Activated T-helper 2 cell treated with anti-CD3 and anti-CD28 coated beads, Interferon-gamma antibody, Interleukin-2, Interleukin-4, amounts not matched to agents 10 μg/mL and 5 μg/mL and 100 μg/mL, durations not matched to agents 14 hours and 24 hours and 36 hours (primary cell): Measurements from ENCODE around the gene TAX1BP3. TPM values are rescaled to one million over a fixed set of nuclear protein-coding genes. Genes with fewer than 3 reads are reported as not detected.

ENCODE experiments used
- DNase-seq: peaks from one replicate; pipeline ENCODE4 v3.0.0; 2021; ENCODE audit warnings: low spot score
- H3K27ac Mint-ChIP-seq: one replicate; pipeline ENCODE4 v1.8.0; 2021; ENCODE audit warnings: mixed read lengths
- H3K27me3 Mint-ChIP-seq: one replicate; pipeline ENCODE4 v1.8.0; 2021; ENCODE audit warnings: low read depth, mixed read lengths
- H3K36me3 Mint-ChIP-seq: one replicate; pipeline ENCODE4 v1.8.0; 2021; ENCODE audit warnings: low read depth, mixed read lengths
- H3K4me1 Mint-ChIP-seq: one replicate; pipeline ENCODE4 v1.8.0; 2021; ENCODE audit warnings: low read depth, mixed read lengths
- H3K4me3 Mint-ChIP-seq: one replicate; pipeline ENCODE4 v1.8.0; 2021; ENCODE audit warnings: low read depth, mild to moderate bottlenecking, moderate library complexity, mixed read lengths
- H3K9me3 Mint-ChIP-seq: one replicate; pipeline ENCODE4 v1.8.0; 2021; ENCODE audit warnings: mixed read lengths
- intact Hi-C: fragments of 100-400 bp; cut with micrococcal nuclease; formaldehyde crosslinking; loops from one replicate; pipeline ENCODE4 v1.15.1; 2023
- total RNA-seq: library from RNA; stranded (reverse); gene quantifications from 2 replicates; pipeline ENCODE4 v1.2.3, GENCODE V29; 2022

TAX1BP3 gene
- total RNA-seq, 1 donor from 2014 or later = 40.9 TPM

- no peak for DNase-seq
- Mint-ChIP-seq H3K4me3 (no peak overlapping the region), H3K27ac (no peak overlapping the region), H3K4me1 (peaks cover 3% of the 10 kb centered on the region), H3K9me3 (no peaks in the 10 kb centered on the region), H3K27me3 (no peaks in the 10 kb centered on the region), H3K36me3 (peaks cover 51% of the 10 kb centered on the region)
- intact Hi-C loops = no loop called here
Measured at GRCh38 chr17:3626831-3627768, 41.3 kb downstream of the TAX1BP3 start.

- no peak overlapping the region for H3K27ac Mint-ChIP-seq
- H3K4me3 Mint-ChIP-seq = no peak overlapping the region
- H3K36me3 Mint-ChIP-seq = peaks cover 60% of the 10 kb centered on the region
- intact Hi-C loops = no loop called here
- peaks cover 3% of the 10 kb centered on the region for H3K4me1 Mint-ChIP-seq
- DNase-seq = no peak
- no peaks in the 10 kb centered on the region for H3K9me3 Mint-ChIP-seq
- H3K27me3 Mint-ChIP-seq = no peaks in the 10 kb centered on the region
Measured at GRCh38 chr17:3622977-3623594, 45.3 kb downstream of the TAX1BP3 start.

- Mint-ChIP-seq H3K9me3 (peaks cover 7% of the 10 kb centered on the region), H3K27ac (no peak overlapping the region), H3K27me3 (no peaks in the 10 kb centered on the region), H3K4me3 (no peak overlapping the region), H3K4me1 (no peaks in the 10 kb centered on the region), H3K36me3 (peaks cover 62% of the 10 kb centered on the region)
- intact Hi-C loops = no loop called here
- no peak for DNase-seq
Measured at GRCh38 chr17:3621146-3621720, 47.1 kb downstream of the TAX1BP3 start.

GRCh38 chr17:3615160-3615870 is 53.1 kb downstream of the TAX1BP3 start:
- no peak for DNase-seq
- intact Hi-C loops = no loop called here
- H3K9me3 Mint-ChIP-seq = peaks cover 7% of the 10 kb centered on the region
- no peaks in the 10 kb centered on the region for H3K27me3 Mint-ChIP-seq
- no peak overlapping the region for H3K4me3 Mint-ChIP-seq
- no peak overlapping the region for H3K27ac Mint-ChIP-seq
- H3K4me1 Mint-ChIP-seq = no peaks in the 10 kb centered on the region
- H3K36me3 Mint-ChIP-seq = peaks cover 53% of the 10 kb centered on the region

GRCh38 chr17:3613124-3613523 is 55.3 kb downstream of the TAX1BP3 start:
- Mint-ChIP-seq H3K27me3 (no peaks in the 10 kb centered on the region), H3K4me1 (no peaks in the 10 kb centered on the region), H3K4me3 (no peak overlapping the region), H3K27ac (no peak overlapping the region), H3K9me3 (peaks cover 7% of the 10 kb centered on the region), H3K36me3 (peaks cover 51% of the 10 kb centered on the region)
- no peak for DNase-seq
- intact Hi-C loops = no loop called here

Other genes starting within 250 kb of the TAX1BP3 start
- not detected in 2 replicates for gene OR1E2, start 234.7 kb downstream of the TAX1BP3 start, total RNA-seq
- not detected in 2 replicates for gene SPATA22, start 196.8 kb downstream of the TAX1BP3 start, total RNA-seq
- gene ASPA, start 192.6 kb downstream of the TAX1BP3 start, total RNA-seq = not detected in 2 replicates
- 0.46 and 0.92 TPM in 2 replicates for gene TRPV3, start 110.8 kb downstream of the TAX1BP3 start, total RNA-seq
- 6.1 and 6.8 TPM in 2 replicates for gene TRPV1, start 59.2 kb downstream of the TAX1BP3 start, total RNA-seq
- gene SHPK, start 32.3 kb downstream of the TAX1BP3 start, total RNA-seq = 19.5 and 19.7 TPM in 2 replicates
- 46.6 and 47.9 TPM in 2 replicates for gene CTNS, start 31.8 kb downstream of the TAX1BP3 start, total RNA-seq
- gene EMC6, start 234 bp upstream of the TAX1BP3 start, total RNA-seq = 61.7 and 64.9 TPM in 2 replicates
- gene P2RX5, start 27.6 kb upstream of the TAX1BP3 start, total RNA-seq = 111 and 118 TPM in 2 replicates
- 23.0 and 23.4 TPM in 2 replicates for gene HASPIN, start 55.3 kb upstream of the TAX1BP3 start, total RNA-seq
- 36.2 and 42.4 TPM in 2 replicates for gene ITGAE, start 132.6 kb upstream of the TAX1BP3 start, total RNA-seq
- gene NCBP3, start 177.7 kb upstream of the TAX1BP3 start, total RNA-seq = 49.2 and 57.2 TPM in 2 replicates
- 6.5 and 6.6 TPM in 2 replicates for gene CAMKK1, start 224.5 kb upstream of the TAX1BP3 start, total RNA-seq
- 4.0 and 4.1 TPM in 2 replicates for gene P2RX1, start 247.9 kb upstream of the TAX1BP3 start, total RNA-seq